Medulla oblongata (tissue), 1 donor: ENCODE measurements around the gene MPPED2.

Experiments used
- DNase-seq: peaks from one replicate; pipeline ENCODE4 v3.0.0-alpha.2; 2015; ENCODE audit errors: extremely low spot score

Gene MPPED2

GRCh38 chr11:30533445-30533947, 52.7 kb downstream of the MPPED2 start:
- no peak for DNase-seq

- DNase-seq, result no peak
Measured at GRCh38 chr11:30527566-30527965, 58.6 kb downstream of the MPPED2 start.

GRCh38 chr11:30526558-30526957, 59.6 kb downstream of the MPPED2 start:
- DNase-seq, result no peak

- DNase-seq, result no peak
Measured at GRCh38 chr11:30522536-30523243, 63.5 kb downstream of the MPPED2 start.

- no peak for DNase-seq
Measured at GRCh38 chr11:30521297-30522071, 64.7 kb downstream of the MPPED2 start.

GRCh38 chr11:30513087-30513486, 73.1 kb downstream of the MPPED2 start:
- DNase-seq, result no peak

- DNase-seq, result no peak
Measured at GRCh38 chr11:30511408-30511807, 74.7 kb downstream of the MPPED2 start.

GRCh38 chr11:30510750-30511149, 75.4 kb downstream of the MPPED2 start:
- DNase-seq, result no peak

GRCh38 chr11:30509364-30509763, 76.8 kb downstream of the MPPED2 start:
- DNase-seq, result no peak

GRCh38 chr11:30508594-30508993, 77.6 kb downstream of the MPPED2 start:
- no peak for DNase-seq

- DNase-seq, result no peak
Measured at GRCh38 chr11:30505603-30506002, 80.5 kb downstream of the MPPED2 start.

GRCh38 chr11:30504468-30504867, 81.7 kb downstream of the MPPED2 start:
- DNase-seq, result no peak

- DNase-seq, result no peak
Measured at GRCh38 chr11:30503156-30503555, 83.0 kb downstream of the MPPED2 start.

- DNase-seq, result no peak
Measured at GRCh38 chr11:30502305-30502704, 83.8 kb downstream of the MPPED2 start.

GRCh38 chr11:30501744-30502143, 84.4 kb downstream of the MPPED2 start:
- DNase-seq, result no peak

- no peak for DNase-seq
Measured at GRCh38 chr11:30499940-30500339, 86.2 kb downstream of the MPPED2 start.

- DNase-seq, result no peak
Measured at GRCh38 chr11:30497600-30497999, 88.6 kb downstream of the MPPED2 start.

- DNase-seq, result no peak
Measured at GRCh38 chr11:30496935-30497334, 89.2 kb downstream of the MPPED2 start.

- DNase-seq, result no peak
Measured at GRCh38 chr11:30495437-30495836, 90.7 kb downstream of the MPPED2 start.

- DNase-seq, result no peak
Measured at GRCh38 chr11:30489511-30489910, 96.6 kb downstream of the MPPED2 start.

- DNase-seq, result no peak
Measured at GRCh38 chr11:30489076-30489475, 97.1 kb downstream of the MPPED2 start.

GRCh38 chr11:30488304-30488998, 97.7 kb downstream of the MPPED2 start:
- no peak for DNase-seq
